Sigmoid colon (tissue), 7 donors: ENCODE data around the gene IRX5. TPM values are rescaled to one million over a fixed set of nuclear protein-coding genes. Genes with fewer than 3 reads are reported as not detected.
A peak's percentile ranks its signal among the peaks of the same experiment; 100 is the strongest.

Experiments
- DNase-seq: peaks from one replicate; pipeline ENCODE4 v3.0.0-alpha.2; 2019
- H3K27ac ChIP-seq, 4 donors: fragments of 200-600 bp; sonication (generic); one replicate each; pipeline ENCODE4 v1.5.1; 2016 to 2019; ENCODE audit warnings: mild to moderate bottlenecking in 1 of 4
- H3K27me3 ChIP-seq, 3 donors: fragments of 200-600 bp; sonication (generic); one replicate each; pipeline ENCODE4 v1.5.1; 2019; ENCODE audit warnings: mild to moderate bottlenecking in 1 of 3
- H3K36me3 ChIP-seq, 4 donors: fragments of 200-600 bp; sonication (generic); one replicate each; pipeline ENCODE4 v1.5.1; 2016 to 2019
- H3K4me1 ChIP-seq, 4 donors: fragments of 200-600 bp; sonication (generic); one replicate each; pipeline ENCODE4 v1.5.1; 2017 to 2019
- H3K4me3 ChIP-seq, 4 donors: fragments of 200-600 bp; sonication (generic); one replicate each; pipeline ENCODE4 v1.5.1; 2017 to 2019; ENCODE audit warnings: mild to moderate bottlenecking in 2 of 4, moderate library complexity in 1 of 4
- H3K9me3 ChIP-seq, 4 donors: fragments of 200-600 bp in 3 of 4; sonication (generic) in 3 of 4; one replicate each; pipeline versions ENCODE4 v1.5.1 to v1.6.1; 2013 to 2019
- CTCF ChIP-seq, 4 experiments: fragments of 450-650 bp in 3 of 4; fragments of 200-600 bp in 1 of 4; IDR thresholded peaks; one replicate each; pipeline ENCODE4 v1.5.1; 2016 to 2019; ENCODE audit warnings: antibody characterized with exemption in 4 of 4, mild to moderate bottlenecking in 3 of 4, moderate library complexity in 2 of 4
- EP300 ChIP-seq, 4 donors: sonication (generic); formaldehyde crosslinking; IDR thresholded peaks; one replicate each; pipeline ENCODE4 v1.6.1; 2017; ENCODE audit warnings: antibody characterized with exemption in 4 of 4
- POLR2A ChIP-seq, 2 donors: fragments of 450-650 bp; IDR thresholded peaks; one replicate each; pipeline ENCODE4 v1.6.1; 2016; ENCODE audit warnings: antibody characterized with exemption in 2 of 2, mild to moderate bottlenecking in 2 of 2, moderate library complexity in 2 of 2
- POLR2AphosphoS5 ChIP-seq, 4 donors: sonication (generic); formaldehyde crosslinking; IDR thresholded peaks; one replicate each; pipeline ENCODE4 v1.6.1; 2017; ENCODE audit warnings: antibody characterized with exemption in 4 of 4
- WGBS, 2 donors: extraction: QIAGEN DNeasy Blood & Tissue Kit; methylation state at CpG; one replicate each; pipeline ENCODE4 v1.1.7; 2013; 5-methylcytosine and 5-hydroxymethylcytosine counted together
- intact Hi-C: fragments of 100-400 bp; cut with DNase I; formaldehyde crosslinking; loops from one replicate; pipeline ENCODE4 v1.15.1; 2023
- polyA plus RNA-seq, 3 donors: library from polyadenylated mRNA; stranded (reverse); fragments of 200-250 nt; gene quantifications; one replicate each; pipeline ENCODE4 v1.2.3, GENCODE V29; 2013
- total RNA-seq, 4 donors: library from RNA; depleted of rRNA; stranded (reverse); fragments of >200 nt; gene quantifications; one replicate each; pipeline ENCODE4 v1.1.0, GENCODE V29; 2016
- donor health status: healthy with polysubstance abuse.
- donor health status: Bipolar disorder and iron deficiency.
- donor health status: healthy.

The IRX5 gene
- total and polyA plus RNA-seq, 7 donors = not detected

- DNase-seq = no peak
- no peak overlapping the region for H3K27ac ChIP-seq
- no peaks in the 10 kb centered on the region for H3K9me3 ChIP-seq
- peaks cover 81 to 100% (median 98%) of the 10 kb centered on the region in 3 donors for H3K27me3 ChIP-seq
- WGBS, 2 donors = 3% methylated on average over 56 of the region's 56 CpGs
- no peaks in the 10 kb centered on the region for H3K36me3 ChIP-seq
- no peak overlapping the region for H3K4me3 ChIP-seq
- H3K4me1 ChIP-seq = peaks cover 0 to 52% (median 37%) of the 10 kb centered on the region in 4 donors
- intact Hi-C loops = no loop called here
- no peak for TF ChIP-seq CTCF (IDR thresholded peaks at IDR 0.05)
- TF ChIP-seq EP300 (IDR thresholded peaks at IDR 0.05) = no peak
- TF ChIP-seq POLR2A (IDR thresholded peaks at IDR 0.05) = no peak
- TF ChIP-seq POLR2AphosphoS5 (IDR thresholded peaks at IDR 0.05) = no peak
These were observed 5.7 kb downstream of the IRX5 start for GRCh38 chr16:54936201-54936978.

GRCh38 chr16:54936979-54937670 is 6.5 kb downstream of the IRX5 start:
- 2% methylated on average over 39 of the region's 39 CpGs for WGBS, 2 donors
- TF ChIP-seq POLR2A (IDR thresholded peaks at IDR 0.05) = no peak
- TF ChIP-seq EP300 (IDR thresholded peaks at IDR 0.05) = no peak
- TF ChIP-seq POLR2AphosphoS5 (IDR thresholded peaks at IDR 0.05) = no peak
- no peak for TF ChIP-seq CTCF (IDR thresholded peaks at IDR 0.05)
- intact Hi-C loops = no loop called here
- H3K4me3 ChIP-seq = no peak overlapping the region
- no peak overlapping the region for H3K27ac ChIP-seq
- H3K27me3 ChIP-seq = peaks cover 74 to 99% (median 92%) of the 10 kb centered on the region in 3 donors
- no peak for DNase-seq
- H3K9me3 ChIP-seq = no peaks in the 10 kb centered on the region
- H3K36me3 ChIP-seq = no peaks in the 10 kb centered on the region
- H3K4me1 ChIP-seq = peaks cover 0 to 44% (median 32%) of the 10 kb centered on the region in 4 donors

DNA sequence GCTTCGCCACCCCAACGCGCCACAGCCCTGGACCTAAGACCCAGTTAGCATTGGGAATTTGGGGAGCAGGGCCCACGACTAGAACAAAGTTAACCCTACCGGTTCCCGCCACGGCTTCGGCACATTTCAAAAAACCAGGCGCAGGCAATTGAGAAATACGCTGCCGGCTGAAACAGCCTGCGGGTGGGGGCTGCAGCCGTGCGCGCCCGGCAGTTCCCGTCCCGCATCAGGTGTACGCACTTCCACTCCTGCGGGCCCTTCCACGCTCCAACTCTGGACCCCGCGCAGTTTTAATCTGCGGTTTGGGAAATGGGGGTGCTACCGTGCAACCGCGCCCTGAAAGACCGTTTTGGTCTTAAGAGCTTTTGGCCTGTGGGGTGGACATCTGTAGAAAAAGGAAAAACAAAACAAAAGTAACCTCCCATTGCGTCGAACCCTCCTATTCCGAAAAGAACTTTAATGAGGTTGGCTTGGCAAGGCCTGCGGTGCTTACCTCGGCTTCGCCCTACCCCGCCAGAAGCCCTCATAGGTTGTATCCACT is 7.1 kb downstream of the IRX5 start:
- TF ChIP-seq POLR2AphosphoS5 (IDR thresholded peaks at IDR 0.05) (no peak), EP300 (IDR thresholded peaks at IDR 0.05) (no peak), CTCF (IDR thresholded peaks at IDR 0.05) (no peak), POLR2A (IDR thresholded peaks at IDR 0.05) (no peak)
- Histone ChIP-seq H3K27me3 (peaks cover 68 to 99% (median 86%) of the 10 kb centered on the region in 3 donors), H3K36me3 (no peaks in the 10 kb centered on the region), H3K4me3 (no peak overlapping the region), H3K9me3 (no peaks in the 10 kb centered on the region), H3K27ac (no peak overlapping the region), H3K4me1 (peaks cover 0 to 38% (median 31%) of the 10 kb centered on the region in 4 donors)
- 4 to 5% methylated on average over 35 of the region's 35 CpGs for WGBS, 2 donors
- intact Hi-C loops = no loop called here
- no peak for DNase-seq

- no peak for DNase-seq
- intact Hi-C loops = no loop called here
- Histone ChIP-seq H3K36me3 (no peaks in the 10 kb centered on the region), H3K4me3 (no peak overlapping the region), H3K27ac (no peak overlapping the region), H3K9me3 (no peaks in the 10 kb centered on the region), H3K27me3 (peaks cover 61 to 94% (median 79%) of the 10 kb centered on the region in 3 donors), H3K4me1 (peaks cover 0 to 31% (median 27%) of the 10 kb centered on the region in 4 donors)
- TF ChIP-seq POLR2AphosphoS5 (IDR thresholded peaks at IDR 0.05) (peak in 3 of 4 donors; percentile 59 to 81 (median 70)), CTCF (IDR thresholded peaks at IDR 0.05) (no peak), EP300 (IDR thresholded peaks at IDR 0.05) (no peak), POLR2A (IDR thresholded peaks at IDR 0.05) (no peak)
- 5% methylated on average over 59 of the region's 59 CpGs for WGBS, 2 donors
These were observed 7.8 kb downstream of the IRX5 start for GRCh38 chr16:54938212-54939028.
